K562 (cell line): Measurements from ENCODE around the gene LPGAT1.

Source experiments
- CTCF ChIP-seq, 3 experiments: IDR thresholded peaks in 2 of 3; conservative IDR thresholded peaks in 1 of 3; 2 replicates each; pipeline ENCODE4 v1.5.1; 2011 to 2012; ENCODE audit warnings: low read length in 3 of 3, mild to moderate bottlenecking in 3 of 3, control low read depth in 2 of 3, improper control_type of control experiment in 1 of 3, inconsistent platforms in 1 of 3, low read depth in 1 of 3, mixed read lengths in 1 of 3, moderate library complexity in 1 of 3; ENCODE audit not compliant: insufficient read depth in 2 of 3
- FOXA1 ChIP-seq: fragments of 450-650 bp; IDR thresholded peaks from 2 replicates; pipeline ENCODE4 v1.6.1; 2016; ENCODE audit warnings: mild to moderate bottlenecking, borderline replicate concordance
- SMC3 ChIP-seq: conservative IDR thresholded peaks from 2 replicates; pipeline ENCODE4 v1.6.1; 2011; ENCODE audit warnings: low read depth, low read length, improper control_type of control experiment; ENCODE audit not compliant: insufficient read depth
- ZFX ChIP-seq: sonication (generic); formaldehyde crosslinking; IDR thresholded peaks from 2 replicates; pipeline ENCODE4 v1.8.0; 2022; ENCODE audit warnings: mild to moderate bottlenecking, missing genetic modification reagents, moderate library complexity

- TF ChIP-seq SMC3 = no peak
- no peak for TF ChIP-seq CTCF (IDR thresholded peaks at IDR 0.05 in 2 of 3, conservative IDR thresholded peaks at IDR 0.05 in 1 of 3; ENCODE audit: insufficient read depth in 2 of 3, low read depth in 1 of 3, low read length in 3 of 3)
- TF ChIP-seq ZFX (CRISPR knock-in tag) = no peak
- TF ChIP-seq FOXA1 = no peak
Measured at GRCh38 chr1:211726467-211726995, 104.0 kb downstream of the LPGAT1 start.
